H9 (cell line): ENCODE measurements around the gene BEST2. TPM values are rescaled to one million over a fixed set of nuclear protein-coding genes. Genes with fewer than 3 reads are reported as not detected.

ENCODE experiments used
- DNase-seq: peaks from one replicate; pipeline ENCODE4 v3.0.0-alpha.2; 2017
- H2AFZ ChIP-seq: one replicate; pipeline ENCODE4 v1.6.1; 2013; ENCODE audit warnings: mild to moderate bottlenecking, low read length, control low read depth, moderate library complexity
- H2AK5ac ChIP-seq: 2 replicates; pipeline ENCODE4 v1.6.1; 2013; ENCODE audit warnings: low read length, control low read depth, mixed read lengths; ENCODE audit not compliant: insufficient read length
- H2BK120ac ChIP-seq: one replicate; pipeline ENCODE4 v1.6.1; 2013; ENCODE audit warnings: low read depth, mild to moderate bottlenecking, low read length, control low read depth, inconsistent platforms; ENCODE audit not compliant: poor library complexity, severe bottlenecking
- H2BK12ac ChIP-seq: 2 replicates; pipeline ENCODE4 v1.6.1; 2013; ENCODE audit warnings: low read length, control low read depth, mixed read lengths, low read depth; ENCODE audit not compliant: insufficient read length
- H2BK15ac ChIP-seq: 2 replicates; pipeline ENCODE4 v1.6.1; 2013; ENCODE audit warnings: low read depth, low read length, control low read depth
- H2BK20ac ChIP-seq: one replicate; pipeline ENCODE4 v1.6.1; 2013; ENCODE audit warnings: low read depth, mild to moderate bottlenecking, low read length, control low read depth, inconsistent platforms; ENCODE audit not compliant: poor library complexity, severe bottlenecking
- H2BK5ac ChIP-seq: 2 replicates; pipeline ENCODE4 v1.6.1; 2013; ENCODE audit warnings: low read length, control low read depth, mixed read lengths; ENCODE audit not compliant: insufficient read length
- H3K14ac ChIP-seq: 2 replicates; pipeline ENCODE4 v1.6.1; 2013; ENCODE audit warnings: low read length, control low read depth; ENCODE audit not compliant: insufficient read depth
- H3K18ac ChIP-seq: 2 replicates; pipeline ENCODE4 v1.6.1; 2013; ENCODE audit warnings: low read depth, mild to moderate bottlenecking, mixed read lengths, low read length, control low read depth; ENCODE audit not compliant: insufficient read length
- H3K23ac ChIP-seq: 2 replicates; pipeline ENCODE4 v1.6.1; 2013; ENCODE audit warnings: low read length, control low read depth, mixed read lengths, low read depth; ENCODE audit not compliant: insufficient read length
- H3K23me2 ChIP-seq: 2 replicates; pipeline ENCODE4 v1.6.1; 2013; ENCODE audit warnings: low read depth, mild to moderate bottlenecking, mixed read lengths, low read length, control low read depth; ENCODE audit not compliant: insufficient read length, poor library complexity, severe bottlenecking
- H3K27ac ChIP-seq: 2 replicates; pipeline ENCODE4 v1.5.1; 2013; ENCODE audit warnings: low read length, control low read depth, mixed read lengths, low read depth; ENCODE audit not compliant: insufficient read length
- H3K27me3 ChIP-seq: 2 replicates; pipeline ENCODE4 v1.6.1; 2013; ENCODE audit warnings: low read length, control low read depth, inconsistent platforms; ENCODE audit not compliant: insufficient read depth
- H3K4ac ChIP-seq: 2 replicates; pipeline ENCODE4 v1.6.1; 2013; ENCODE audit warnings: low read depth, mild to moderate bottlenecking, control low read depth, inconsistent platforms, low read length, moderate library complexity
- H3K4me1 ChIP-seq: 2 replicates; pipeline ENCODE4 v1.6.1; 2013; ENCODE audit warnings: low read length, control low read depth, inconsistent platforms; ENCODE audit not compliant: insufficient read depth
- H3K4me2 ChIP-seq: 2 replicates; pipeline ENCODE4 v1.6.1; 2013; ENCODE audit warnings: low read length, control low read depth, mixed read lengths; ENCODE audit not compliant: insufficient read length, insufficient read depth
- H3K56ac ChIP-seq: 2 replicates; pipeline ENCODE4 v1.6.1; 2013; ENCODE audit warnings: low read depth, mild to moderate bottlenecking, mixed read lengths, low read length, control low read depth; ENCODE audit not compliant: insufficient read length
- H3K79me1 ChIP-seq: 2 replicates; pipeline ENCODE4 v1.6.1; 2013; ENCODE audit warnings: low read depth, mild to moderate bottlenecking, moderate library complexity, low read length, control low read depth, inconsistent platforms; ENCODE audit not compliant: insufficient read depth, poor library complexity, severe bottlenecking
- H3K79me2 ChIP-seq: 2 replicates; pipeline ENCODE4 v1.6.1; 2013; ENCODE audit warnings: low read length, control low read depth, inconsistent platforms; ENCODE audit not compliant: insufficient read depth
- H3K9ac ChIP-seq: 2 replicates; pipeline ENCODE4 v1.6.1; 2013; ENCODE audit warnings: low read length, control low read depth, mixed read lengths; ENCODE audit not compliant: insufficient read length; ENCODE audit errors: extremely low read depth
- H3K9me3 ChIP-seq: one replicate; pipeline ENCODE4 v1.6.1; 2013; ENCODE audit warnings: low read depth, low read length, inconsistent platforms; ENCODE audit not compliant: control insufficient read depth
- H3T11ph ChIP-seq: one replicate; pipeline ENCODE4 v1.6.1; 2013; ENCODE audit warnings: mild to moderate bottlenecking, low read length, control low read depth, inconsistent platforms
- H4K20me1 ChIP-seq: one replicate; pipeline ENCODE4 v1.6.1; 2013; ENCODE audit not compliant: control insufficient read depth, insufficient read length, insufficient read depth
- H4K5ac ChIP-seq: 2 replicates; pipeline ENCODE4 v1.6.1; 2013; ENCODE audit warnings: low read depth, mild to moderate bottlenecking, mixed read lengths, low read length, control low read depth; ENCODE audit not compliant: insufficient read length
- H4K8ac ChIP-seq: replicated peaks from 2 replicates; pipeline ENCODE4 v1.6.1; 2013; ENCODE audit warnings: low read length, control low read depth, mixed read lengths, low read depth; ENCODE audit not compliant: insufficient read length
- H4K91ac ChIP-seq: 2 replicates; pipeline ENCODE4 v1.6.1; 2013; ENCODE audit warnings: low read depth, mild to moderate bottlenecking, moderate library complexity, mixed read lengths, low read length, control low read depth; ENCODE audit not compliant: insufficient read length
- H3K27ac Mint-ChIP-seq, 3 experiments: 2 replicates in 2 of 3; 3 replicates in 1 of 3; pipeline ENCODE4 v1.8.0; 2020 to 2021; ENCODE audit warnings: mixed read lengths in 3 of 3, mild to moderate bottlenecking in 1 of 3, moderate library complexity in 1 of 3
- H3K27me3 Mint-ChIP-seq: 2 replicates; pipeline ENCODE4 v1.8.0; 2021; ENCODE audit warnings: low read depth, mild to moderate bottlenecking, moderate library complexity, mixed read lengths
- H3K36me3 Mint-ChIP-seq, 3 experiments: 2 replicates in 2 of 3; 3 replicates in 1 of 3; pipeline ENCODE4 v1.8.0; 2020 to 2021; ENCODE audit warnings: low read depth in 3 of 3, mixed read lengths in 3 of 3; ENCODE audit not compliant: insufficient read depth in 1 of 3
- H3K4me1 Mint-ChIP-seq, 2 experiments: 2 replicates each; pipeline ENCODE4 v1.8.0; 2020; ENCODE audit warnings: mixed read lengths in 2 of 2
- H3K4me3 Mint-ChIP-seq, 2 experiments: 2 replicates in 1 of 2; 3 replicates in 1 of 2; pipeline ENCODE4 v1.8.0; 2020 to 2021; ENCODE audit warnings: mild to moderate bottlenecking in 2 of 2, mixed read lengths in 2 of 2, moderate library complexity in 1 of 2
- H3K9me3 Mint-ChIP-seq, 2 experiments: 2 replicates in 1 of 2; 3 replicates in 1 of 2; pipeline ENCODE4 v1.8.0; 2020; ENCODE audit warnings: mild to moderate bottlenecking in 2 of 2, mixed read lengths in 2 of 2, moderate library complexity in 1 of 2
- CTCF ChIP-seq: fragments of 200-600 bp; sonication (generic); conservative IDR thresholded peaks from 3 replicates; pipeline ENCODE4 v1.8.0; 2021; ENCODE audit warnings: antibody characterized with exemption, mild to moderate bottlenecking
- WGBS: extraction: QIAGEN DNeasy Blood & Tissue Kit; methylation state at CpG from one replicate; pipeline ENCODE4 v1.1.7; 2013; ENCODE audit warnings: missing lambda C conversion rate, low lambda C conversion rate, mixed read lengths; ENCODE audit not compliant: insufficient read length; ENCODE audit errors: extremely low coverage; 5-methylcytosine and 5-hydroxymethylcytosine counted together
- total RNA-seq: library from RNA; stranded (reverse); gene quantifications from 2 replicates; pipeline ENCODE4 v1.2.1, GENCODE V29; 2021

BEST2 gene
- total RNA-seq, 1 experiment from 2014 or later, result 1.6 TPM

- no peak overlapping the region for H2BK5ac ChIP-seq
- H3K79me2 ChIP-seq, result no peaks in the 10 kb centered on the region
- H3K27ac ChIP-seq, result no peak overlapping the region
- no peak overlapping the region for H3T11ph ChIP-seq
- no peak overlapping the region for H3K14ac ChIP-seq
- Mint-ChIP-seq H3K36me3 (peaks cover 59 to 90% (median 83%) of the 10 kb centered on the region in 3 experiments), H3K4me3 (no peak overlapping the region), H3K4me1 (peaks cover 7 to 14% of the 10 kb centered on the region in 2 experiments), H3K27ac (0 out of 7 replicates have a peak overlapping the region, but pooled peaks of 1 of the 3 experiments have one; percentile 35), H3K27me3 (no peaks in the 10 kb centered on the region; the same call in 1 of the 2 replicates), H3K9me3 (no peaks in the 10 kb centered on the region; a peak in 1 of 5 replicates)
- H2BK12ac ChIP-seq, result no peak overlapping the region
- TF ChIP-seq CTCF, result no peak
- no peak overlapping the region for H4K5ac ChIP-seq
- H3K9me3 ChIP-seq, result no peaks in the 10 kb centered on the region
- no peak overlapping the region for H2AFZ ChIP-seq
- no peak overlapping the region for H3K18ac ChIP-seq
- no peaks in the 10 kb centered on the region for H3K4me1 ChIP-seq
- no peaks in the 10 kb centered on the region for H3K27me3 ChIP-seq
- WGBS, result no CpG with 5 or more reads among the region's 29 CpGs
- H2BK15ac ChIP-seq, result no peak overlapping the region
- H3K56ac ChIP-seq, result no peak overlapping the region
- H3K9ac ChIP-seq, result no peak overlapping the region
- no peak overlapping the region for H2BK20ac ChIP-seq
- no peak overlapping the region for H4K8ac ChIP-seq
- no peak for DNase-seq
- no peaks in the 10 kb centered on the region for H3K23me2 ChIP-seq
- H4K20me1 ChIP-seq, result no peaks in the 10 kb centered on the region
- no peak overlapping the region for H3K23ac ChIP-seq
- H3K4ac ChIP-seq, result no peak overlapping the region
- H2AK5ac ChIP-seq, result no peak overlapping the region
- H2BK120ac ChIP-seq, result no peak overlapping the region
- no peak overlapping the region for H4K91ac ChIP-seq
- no peak overlapping the region for H3K4me2 ChIP-seq
- H3K79me1 ChIP-seq, result no peaks in the 10 kb centered on the region
These were observed 45.8 kb upstream of the BEST2 start for GRCh38 chr19:12705654-12706331.
